Measurements from ENCODE around the gene ZNF827.

- TF ChIP-seq, protein P1, sequence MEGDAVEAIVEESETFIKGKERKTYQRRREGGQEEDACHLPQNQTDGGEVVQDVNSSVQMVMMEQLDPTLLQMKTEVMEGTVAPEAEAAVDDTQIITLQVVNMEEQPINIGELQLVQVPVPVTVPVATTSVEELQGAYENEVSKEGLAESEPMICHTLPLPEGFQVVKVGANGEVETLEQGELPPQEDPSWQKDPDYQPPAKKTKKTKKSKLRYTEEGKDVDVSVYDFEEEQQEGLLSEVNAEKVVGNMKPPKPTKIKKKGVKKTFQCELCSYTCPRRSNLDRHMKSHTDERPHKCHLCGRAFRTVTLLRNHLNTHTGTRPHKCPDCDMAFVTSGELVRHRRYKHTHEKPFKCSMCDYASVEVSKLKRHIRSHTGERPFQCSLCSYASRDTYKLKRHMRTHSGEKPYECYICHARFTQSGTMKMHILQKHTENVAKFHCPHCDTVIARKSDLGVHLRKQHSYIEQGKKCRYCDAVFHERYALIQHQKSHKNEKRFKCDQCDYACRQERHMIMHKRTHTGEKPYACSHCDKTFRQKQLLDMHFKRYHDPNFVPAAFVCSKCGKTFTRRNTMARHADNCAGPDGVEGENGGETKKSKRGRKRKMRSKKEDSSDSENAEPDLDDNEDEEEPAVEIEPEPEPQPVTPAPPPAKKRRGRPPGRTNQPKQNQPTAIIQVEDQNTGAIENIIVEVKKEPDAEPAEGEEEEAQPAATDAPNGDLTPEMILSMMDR (IDR thresholded peaks at IDR 0.05), result no peak
- TF ChIP-seq POLR2A (IDR thresholded peaks at IDR 0.05), result no peak
Measured at GRCh38 chr4:145791988-145792387, 146.6 kb downstream of the ZNF827 start.

All from lower leg skin (tissue), 3 donors.